NCI-H2196 treated with DMSO at 0.1 percent for 48 hours (cell line): ENCODE results near the gene RTN4RL1.

Experiments used
- DNase-seq: peaks from one replicate; lab custom pipeline; 2025; ENCODE audit not compliant: unreplicated experiment; lab: John Stamatoyannopoulos, UW

RTN4RL1 gene

DNA sequence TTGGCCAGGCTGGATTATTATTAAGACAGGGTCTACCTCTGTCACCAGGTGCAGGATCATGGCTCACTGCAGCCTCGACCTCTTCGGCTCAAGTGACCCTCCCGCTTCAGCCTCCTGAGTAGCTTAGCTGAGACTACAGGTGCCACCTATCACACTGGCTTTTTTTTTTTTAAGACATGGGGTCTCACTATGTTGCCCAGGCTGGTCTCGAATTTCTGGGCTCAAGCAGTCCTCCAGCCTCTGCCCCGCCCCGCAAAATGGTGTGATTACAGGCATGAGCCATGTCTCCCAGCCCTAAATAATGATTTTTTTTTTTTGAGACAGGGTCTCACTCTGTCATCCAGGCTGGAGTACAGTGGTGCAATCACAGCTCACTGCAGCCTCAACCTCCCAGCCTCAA lies 22.5 kb upstream of the RTN4RL1 start:
- DNase-seq: no peak

DNA sequence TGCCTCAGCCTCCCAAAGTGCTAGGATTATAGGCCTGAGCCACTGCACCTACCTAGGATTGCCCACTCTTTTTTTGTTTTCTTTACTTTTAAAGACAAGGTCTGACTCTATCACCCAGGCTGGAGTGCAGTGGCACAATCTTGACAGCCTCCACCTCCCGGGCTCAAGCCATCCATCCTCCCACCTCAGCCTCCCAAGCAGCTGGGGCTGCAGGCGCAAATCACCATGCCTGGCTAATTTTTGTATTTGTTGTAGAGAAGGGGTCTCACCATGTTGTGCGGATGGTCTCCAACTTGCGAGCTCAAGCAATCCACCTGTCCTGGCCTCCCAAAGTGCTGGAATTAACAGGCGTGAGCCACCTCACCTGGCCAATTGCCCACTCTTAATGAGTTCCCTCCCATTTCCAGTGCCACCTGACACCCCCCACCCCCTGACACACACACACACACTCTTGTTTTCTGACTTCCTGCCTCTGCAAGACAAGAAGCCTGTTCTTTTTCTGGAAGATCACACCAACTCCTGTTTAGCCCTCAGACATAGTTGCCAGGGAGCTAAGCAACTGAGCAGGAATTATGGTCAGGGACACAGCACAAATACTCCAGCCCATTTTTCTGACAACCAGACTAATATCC lies 19.2 kb upstream of the RTN4RL1 start:
- no peak for DNase-seq

GRCh38 chr17:2043785-2044184 lies 18.7 kb upstream of the RTN4RL1 start:
- DNase-seq: no peak

- DNase-seq: no peak
Measured at GRCh38 chr17:2042933-2043332, 17.8 kb upstream of the RTN4RL1 start.

DNA sequence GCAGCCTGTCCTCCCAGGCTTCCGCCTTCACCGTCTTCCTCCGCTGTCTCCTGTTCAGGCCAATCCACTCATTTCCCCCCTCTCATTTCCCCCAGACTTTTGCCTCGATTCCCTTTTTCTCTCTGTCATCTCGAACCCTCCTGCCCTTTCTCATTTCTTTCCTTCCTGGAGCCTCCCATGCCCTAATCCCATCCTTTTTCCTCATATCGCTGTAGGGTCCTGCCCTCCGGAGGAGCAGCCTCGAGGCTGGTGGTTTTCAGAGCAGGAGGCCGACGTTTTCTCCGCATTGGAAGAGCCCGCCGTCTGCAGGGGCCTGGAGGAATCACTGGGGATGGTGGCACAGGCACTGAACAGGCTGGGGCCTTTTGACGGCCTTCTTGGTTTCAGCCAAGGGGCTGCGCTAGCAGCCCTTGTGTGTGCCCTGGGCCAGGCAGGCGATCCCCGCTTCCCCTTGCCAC lies 17.3 kb upstream of the RTN4RL1 start:
- no peak for DNase-seq

GRCh38 chr17:2041561-2042389 lies 16.6 kb upstream of the RTN4RL1 start, which contains the start of gene OVCA2:
Gene OVCA2 (plus strand): TSS chr17:2042022. CDS start chr17:2042048, 26 bp downstream.
- peak; percentile 65 for DNase-seq

DNA sequence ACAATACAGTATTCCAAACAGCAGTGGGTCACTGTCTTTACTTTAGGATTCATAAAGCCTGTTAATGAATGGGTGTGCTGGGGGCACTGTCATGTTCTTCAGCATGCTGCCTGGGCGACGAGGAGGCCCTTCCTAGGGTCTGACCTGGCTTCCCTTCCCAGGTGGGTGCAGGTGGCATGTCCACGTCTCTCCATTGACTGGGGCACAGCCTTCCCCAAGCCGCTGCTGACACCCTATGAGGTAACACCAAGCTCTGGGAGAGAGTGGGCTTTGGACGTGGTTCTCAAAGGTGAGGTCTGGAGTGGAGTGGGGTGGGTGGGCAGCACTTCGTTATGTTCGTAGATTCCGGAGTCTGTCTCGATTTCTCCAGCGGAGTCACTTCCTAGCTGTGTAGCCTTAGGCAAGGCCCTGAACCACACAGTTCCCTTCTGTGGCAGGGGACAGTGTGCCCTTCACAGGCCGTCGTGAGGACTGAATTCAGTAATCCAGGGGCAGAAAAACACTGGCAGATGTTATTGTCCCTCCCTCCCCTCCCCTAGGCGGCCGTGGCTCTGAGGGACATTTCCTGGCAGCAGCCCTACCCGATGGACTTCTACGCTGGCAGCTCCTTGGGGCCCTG lies 15.9 kb upstream of the RTN4RL1 start:
- DNase-seq: no peak

- DNase-seq: no peak
Measured at GRCh38 chr17:2040219-2040827, 15.2 kb upstream of the RTN4RL1 start.

DNA sequence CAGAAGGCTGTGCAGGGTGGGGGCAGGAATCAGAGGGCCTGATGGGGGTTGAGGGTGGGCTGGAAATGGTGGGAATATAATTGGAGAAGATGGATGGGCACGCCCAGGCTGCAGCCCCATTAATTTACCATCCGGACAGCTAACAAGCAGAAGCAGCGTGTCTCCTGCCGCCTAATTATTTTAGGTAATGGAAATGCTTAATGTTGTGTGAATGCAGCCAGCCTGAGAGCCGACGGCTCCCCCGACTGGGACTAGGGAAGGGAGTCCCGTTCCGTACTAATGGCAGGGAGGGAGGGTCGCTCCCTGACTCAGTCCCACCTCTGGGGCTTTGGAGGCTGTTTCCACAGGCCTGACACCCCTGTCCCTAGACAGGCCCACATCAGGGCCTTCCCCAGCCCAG lies 12.0 kb upstream of the RTN4RL1 start:
- DNase-seq: no peak

- DNase-seq: no peak
Measured at GRCh38 chr17:2035541-2036488, 10.7 kb upstream of the RTN4RL1 start.

DNA sequence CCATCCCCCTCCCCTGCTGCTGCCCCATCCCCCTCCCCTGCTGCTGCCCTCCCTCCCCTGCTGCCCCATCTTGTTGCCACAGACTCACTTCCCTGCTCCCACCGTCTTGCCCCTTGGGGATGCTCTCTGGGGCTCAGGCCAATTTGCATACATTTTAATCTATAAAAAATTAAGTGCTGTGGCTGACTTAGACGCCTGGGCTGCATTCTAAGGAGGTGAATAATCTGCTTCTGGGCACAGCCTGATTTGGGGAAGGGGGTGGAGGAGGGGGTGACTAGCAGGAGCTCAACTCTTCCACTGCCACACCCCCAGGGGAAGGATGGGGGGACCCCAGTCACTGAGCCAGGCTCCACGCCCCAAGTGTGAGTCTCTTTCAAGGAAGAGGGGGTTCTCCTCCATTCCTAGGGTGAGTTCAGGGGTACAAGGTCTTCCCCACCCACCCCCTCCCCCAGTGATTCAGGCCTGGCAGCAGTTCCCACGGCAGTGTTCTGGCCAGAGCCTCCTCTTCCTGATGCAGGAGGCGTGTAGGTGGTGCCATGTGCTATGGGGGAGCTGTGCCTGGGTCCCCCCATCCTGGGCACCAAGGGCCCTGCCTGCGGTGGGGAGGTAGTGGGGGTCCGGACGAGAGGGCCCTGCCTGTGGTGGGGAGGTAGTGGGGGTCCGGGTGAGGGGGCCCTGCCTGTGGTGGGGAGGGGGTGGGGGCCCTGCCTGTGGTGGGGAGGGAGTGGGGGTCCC lies 9.8 kb upstream of the RTN4RL1 start:
- no peak for DNase-seq

- no peak for DNase-seq
Measured at GRCh38 chr17:2034157-2034556, 9.0 kb upstream of the RTN4RL1 start.

DNA sequence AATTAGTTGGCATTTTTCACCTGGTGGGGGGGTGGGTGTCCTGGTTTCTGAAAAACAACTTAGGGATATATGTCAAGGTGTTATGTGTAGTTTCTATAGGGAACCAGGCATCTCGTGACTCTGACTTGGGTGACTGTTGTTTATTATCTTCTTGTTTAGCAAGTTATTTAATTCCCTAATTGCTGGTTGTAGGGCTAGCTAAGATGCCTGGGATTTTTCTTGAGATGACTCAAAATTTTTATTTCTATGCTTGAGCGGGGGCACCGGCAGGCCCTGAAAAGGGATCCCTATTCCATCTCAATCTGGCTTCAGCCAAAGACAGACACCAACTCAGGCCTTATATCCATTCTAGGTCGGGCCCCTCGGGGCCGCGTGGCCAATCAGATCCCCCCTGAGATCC lies 8.0 kb upstream of the RTN4RL1 start:
- DNase-seq: no peak

GRCh38 chr17:2030779-2031163 lies 5.6 kb upstream of the RTN4RL1 start:
- no peak for DNase-seq

- peak; percentile 49 for DNase-seq
Measured at GRCh38 chr17:2029911-2030778, 5.0 kb upstream of the RTN4RL1 start, which contains the start of gene DPH1. Gene DPH1 (plus strand): TSS chr17:2030153. CDS start chr17:2030170, 17 bp downstream.

GRCh38 chr17:2028737-2029136 lies 3.6 kb upstream of the RTN4RL1 start:
- DNase-seq: no peak

GRCh38 chr17:2028234-2028614 lies 3.1 kb upstream of the RTN4RL1 start:
- no peak for DNase-seq

GRCh38 chr17:2027528-2028233 lies 2.5 kb upstream of the RTN4RL1 start:
- DNase-seq: no peak
